Esophagus muscularis mucosa (tissue), 3 donors: ENCODE results near the gene BRCA2.

Experiments used
- CTCF ChIP-seq, 3 experiments: fragments of 200-600 bp in 2 of 3; fragments of 450-650 bp in 1 of 3; sonication (generic) in 2 of 3; IDR thresholded peaks; one replicate each; pipeline ENCODE4 v1.5.1; 2017 to 2019; ENCODE audit warnings: antibody characterized with exemption in 3 of 3, mild to moderate bottlenecking in 2 of 3, moderate library complexity in 1 of 3
- POLR2AphosphoS5 ChIP-seq, 2 donors: sonication (generic); formaldehyde crosslinking; IDR thresholded peaks; one replicate each; pipeline ENCODE4 v1.6.1; 2017; ENCODE audit warnings: antibody characterized with exemption in 2 of 2

GRCh38 chr13:32277839-32278238 lies 37.5 kb upstream of the BRCA2 start:
- TF ChIP-seq POLR2AphosphoS5 (IDR thresholded peaks at IDR 0.05) (no peak), CTCF (IDR thresholded peaks at IDR 0.05) (no peak)
